GM21825 (cell line): Measurements from ENCODE around the gene EAF1.
"Not testable (repeated sequence)": the region's sequence is repeated elsewhere in the genome, so short reads cannot be mapped to it uniquely, and the experiment has no call there.

Experiments used
- ATAC-seq: cut with Tn5 transposase; IDR thresholded peaks from one replicate; pipeline ENCODE4 v1.9.1; 2021; ENCODE audit warnings: mild to moderate bottlenecking, moderate library complexity; ENCODE audit not compliant: unreplicated experiment

The EAF1 gene

GRCh38 chr3:15451216-15452113 lies 24.1 kb downstream of the EAF1 start:
- ATAC-seq = no peak

- ATAC-seq = no peak
These were observed 24.8 kb downstream of the EAF1 start for GRCh38 chr3:15452156-15452555.

GRCh38 chr3:15452961-15453360 lies 25.6 kb downstream of the EAF1 start:
- no peak for ATAC-seq

GRCh38 chr3:15453501-15453900 lies 26.1 kb downstream of the EAF1 start:
- no peak for ATAC-seq

- no peak for ATAC-seq
These were observed 26.7 kb downstream of the EAF1 start for GRCh38 chr3:15453991-15454625.

GRCh38 chr3:15454965-15455364 lies 27.6 kb downstream of the EAF1 start:
- no peak for ATAC-seq

- ATAC-seq = no peak
These were observed 28.4 kb downstream of the EAF1 start for GRCh38 chr3:15455756-15456155.

GRCh38 chr3:15456321-15456720 lies 28.9 kb downstream of the EAF1 start:
- no peak for ATAC-seq

GRCh38 chr3:15456915-15457314 lies 29.5 kb downstream of the EAF1 start:
- not testable (repeated sequence) for ATAC-seq

GRCh38 chr3:15458212-15458780 lies 30.9 kb downstream of the EAF1 start:
- no peak for ATAC-seq

GRCh38 chr3:15460891-15461531 lies 33.6 kb downstream of the EAF1 start:
- ATAC-seq = no peak

- no peak for ATAC-seq
These were observed 35.1 kb downstream of the EAF1 start for GRCh38 chr3:15462451-15462850.

GRCh38 chr3:15465876-15466585 lies 38.6 kb downstream of the EAF1 start:
- ATAC-seq = no peak

GRCh38 chr3:15467227-15468181 lies 40.1 kb downstream of the EAF1 start:
- ATAC-seq = no peak

GRCh38 chr3:15470261-15470660 lies 42.9 kb downstream of the EAF1 start:
- ATAC-seq = no peak

- no peak for ATAC-seq
These were observed 43.5 kb downstream of the EAF1 start for GRCh38 chr3:15470849-15471248.

GRCh38 chr3:15471861-15472260 lies 44.5 kb downstream of the EAF1 start:
- ATAC-seq = no peak

- no peak for ATAC-seq
These were observed 47.8 kb downstream of the EAF1 start for GRCh38 chr3:15475161-15475560.

- no peak for ATAC-seq
These were observed 49.0 kb downstream of the EAF1 start for GRCh38 chr3:15476378-15476777.
